Cardiac muscle cell (in vitro differentiated cells and primary cell): ENCODE results near the gene NCKAP5L. TPM values are rescaled to one million over a fixed set of nuclear protein-coding genes. Genes with fewer than 3 reads are reported as not detected.

Source experiments
- DNase-seq, 2 donors: peaks; one replicate each; pipeline versions ENCODE4 v3.0.0 to v3.0.0-alpha.2; 2010 to 2017; ENCODE audit warnings: low read depth in 1 of 2, low spot score in 1 of 2
- H3K27ac ChIP-seq: fragments of 200-600 bp; sonication (generic); 2 replicates; pipeline ENCODE4 v1.5.1; 2016
- H3K27me3 ChIP-seq: fragments of 200-600 bp; sonication (generic); 2 replicates; pipeline ENCODE4 v1.6.0; 2016; ENCODE audit warnings: control low read depth
- H3K36me3 ChIP-seq: fragments of 200-600 bp; sonication (generic); 2 replicates; pipeline ENCODE4 v1.5.1; 2016; ENCODE audit warnings: control low read depth
- H3K4me1 ChIP-seq: fragments of 200-600 bp; sonication (generic); 2 replicates; pipeline ENCODE4 v1.8.1; 2017; ENCODE audit warnings: low read depth, mild to moderate bottlenecking, mixed run types
- H3K4me3 ChIP-seq: fragments of 200-600 bp; sonication (generic); 2 replicates; pipeline ENCODE4 v1.5.1; 2016; ENCODE audit warnings: mild to moderate bottlenecking
- H3K9me3 ChIP-seq: fragments of 200-600 bp; sonication (generic); 2 replicates; pipeline ENCODE4 v1.5.1; 2017; ENCODE audit warnings: low read depth, mild to moderate bottlenecking, control low read depth
- CTCF ChIP-seq: IDR thresholded peaks from 2 replicates; pipeline ENCODE4 v1.5.1; 2012; ENCODE audit warnings: low read depth, mild to moderate bottlenecking, low read length
- polyA plus RNA-seq: library from polyadenylated mRNA; unstranded; fragments of >200 nt; fragmentation: Nextera tagmentation; extraction: Ambion mirVana; gene quantifications from 2 replicates; pipeline ENCODE4 v1.2.1, GENCODE V29; 2016
- total RNA-seq: library from RNA; depleted of rRNA; stranded (reverse); fragments of >200 nt; gene quantifications from 2 replicates; pipeline ENCODE4 v1.2.3, GENCODE V29; 2016

NCKAP5L gene
- total and polyA plus RNA-seq, 2 experiments from 2014 or later = 32.0 to 61.1 TPM

- peaks cover 28% of the 10 kb centered on the region for H3K27me3 ChIP-seq
- DNase-seq = no peak
- TF ChIP-seq CTCF = no peak
Measured at GRCh38 chr12:49854976-49855375, 26.8 kb upstream of the NCKAP5L start.

GRCh38 chr12:49853671-49854070 lies 25.5 kb upstream of the NCKAP5L start:
- H3K27ac ChIP-seq = no peak overlapping the region
- no peaks in the 10 kb centered on the region for H3K9me3 ChIP-seq
- no peak overlapping the region for H3K4me3 ChIP-seq
- no peak for TF ChIP-seq CTCF
- no peak for DNase-seq
- peaks cover 35% of the 10 kb centered on the region for H3K27me3 ChIP-seq
- no peaks in the 10 kb centered on the region for H3K36me3 ChIP-seq
- no peaks in the 10 kb centered on the region for H3K4me1 ChIP-seq

More at GRCh38 chr12:49854976-49855375, 26.8 kb upstream of the NCKAP5L start:
- Histone ChIP-seq H3K9me3 (no peaks in the 10 kb centered on the region), H3K36me3 (no peaks in the 10 kb centered on the region), H3K4me3 (no peak overlapping the region), H3K4me1 (no peaks in the 10 kb centered on the region), H3K27ac (no peak overlapping the region)

- H3K4me1 ChIP-seq = no peaks in the 10 kb centered on the region
- no peak for TF ChIP-seq CTCF
- H3K36me3 ChIP-seq = no peaks in the 10 kb centered on the region
- DNase-seq = no peak
- H3K4me3 ChIP-seq = no peak overlapping the region
- H3K27ac ChIP-seq = no peak overlapping the region
- H3K9me3 ChIP-seq = no peaks in the 10 kb centered on the region
- peaks cover 43% of the 10 kb centered on the region for H3K27me3 ChIP-seq
Measured at GRCh38 chr12:49847161-49847560, 18.9 kb upstream of the NCKAP5L start.

GRCh38 chr12:49846032-49846431 lies 17.8 kb upstream of the NCKAP5L start:
- H3K27me3 ChIP-seq = peaks cover 32% of the 10 kb centered on the region
- peaks cover 6% of the 10 kb centered on the region for H3K4me1 ChIP-seq
- H3K9me3 ChIP-seq = no peaks in the 10 kb centered on the region
- H3K27ac ChIP-seq = no peak overlapping the region
- no peak for DNase-seq
- no peak for TF ChIP-seq CTCF
- H3K4me3 ChIP-seq = no peak overlapping the region
- H3K36me3 ChIP-seq = no peaks in the 10 kb centered on the region

- no peak overlapping the region for H3K4me3 ChIP-seq
- H3K27ac ChIP-seq = no peak overlapping the region
- DNase-seq = no peak
- no peaks in the 10 kb centered on the region for H3K9me3 ChIP-seq
- TF ChIP-seq CTCF = no peak
- peaks cover 6% of the 10 kb centered on the region for H3K4me1 ChIP-seq
- no peaks in the 10 kb centered on the region for H3K36me3 ChIP-seq
- peaks cover 18% of the 10 kb centered on the region for H3K27me3 ChIP-seq
Measured at GRCh38 chr12:49843876-49844437, 15.7 kb upstream of the NCKAP5L start.

- TF ChIP-seq CTCF = no peak
- DNase-seq = no peak
- Histone ChIP-seq H3K36me3 (no peaks in the 10 kb centered on the region), H3K4me1 (peaks cover 6% of the 10 kb centered on the region), H3K4me3 (peak overlapping the region; percentile 56), H3K27me3 (peaks cover 17% of the 10 kb centered on the region), H3K27ac (peak overlapping the region; percentile 77), H3K9me3 (no peaks in the 10 kb centered on the region)
Measured at GRCh38 chr12:49843411-49843810, 15.2 kb upstream of the NCKAP5L start.
